HG02943 (cell line): ENCODE measurements around the gene LGR5.
"Not testable (repeated sequence)": the region's sequence is repeated elsewhere in the genome, so short reads cannot be mapped to it uniquely, and the experiment has no call there.

ENCODE experiments used
- ATAC-seq: cut with Tn5 transposase; IDR thresholded peaks from one replicate; pipeline ENCODE4 v1.9.1; 2021; ENCODE audit warnings: mild to moderate bottlenecking, low read depth, moderate library complexity; ENCODE audit not compliant: unreplicated experiment

The LGR5 gene

GRCh38 chr12:71472441-71472911 lies 32.9 kb downstream of the LGR5 start:
- no peak for ATAC-seq

- no peak for ATAC-seq
These were observed 35.2 kb downstream of the LGR5 start for GRCh38 chr12:71474791-71475190.

- no peak for ATAC-seq
These were observed 35.7 kb downstream of the LGR5 start for GRCh38 chr12:71475280-71475679.

GRCh38 chr12:71476513-71476912 lies 36.9 kb downstream of the LGR5 start:
- no peak for ATAC-seq

- no peak for ATAC-seq
These were observed 38.0 kb downstream of the LGR5 start for GRCh38 chr12:71477609-71478008.

- ATAC-seq = no peak
These were observed 38.7 kb downstream of the LGR5 start for GRCh38 chr12:71478270-71478669.

GRCh38 chr12:71484272-71484905 lies 44.8 kb downstream of the LGR5 start:
- ATAC-seq = no peak

- ATAC-seq = not testable (repeated sequence)
These were observed 51.2 kb downstream of the LGR5 start for GRCh38 chr12:71490844-71491243.

- no peak for ATAC-seq
These were observed 53.0 kb downstream of the LGR5 start for GRCh38 chr12:71492604-71493003.

- no peak for ATAC-seq
These were observed 60.2 kb downstream of the LGR5 start for GRCh38 chr12:71499834-71500233.

GRCh38 chr12:71503579-71504391 lies 64.2 kb downstream of the LGR5 start:
- no peak for ATAC-seq

GRCh38 chr12:71504476-71504875 lies 64.9 kb downstream of the LGR5 start:
- ATAC-seq = no peak

- ATAC-seq = no peak
These were observed 70.1 kb downstream of the LGR5 start for GRCh38 chr12:71509705-71510104.

GRCh38 chr12:71517145-71517846 lies 77.7 kb downstream of the LGR5 start:
- ATAC-seq = no peak

- ATAC-seq = no peak
These were observed 81.5 kb downstream of the LGR5 start for GRCh38 chr12:71521125-71521524.

GRCh38 chr12:71524626-71525025 lies 85.0 kb downstream of the LGR5 start:
- ATAC-seq = no peak

GRCh38 chr12:71533703-71534102 lies 94.1 kb downstream of the LGR5 start:
- ATAC-seq = no peak

- ATAC-seq = no peak
These were observed 96.8 kb downstream of the LGR5 start for GRCh38 chr12:71536279-71536938.

- no peak for ATAC-seq
These were observed 97.5 kb downstream of the LGR5 start for GRCh38 chr12:71536939-71537622.

GRCh38 chr12:71538807-71539206 lies 99.2 kb downstream of the LGR5 start:
- no peak for ATAC-seq
